Glutamatergic neuron (in vitro differentiated cells): ENCODE results near the gene TRRAP. TPM values are rescaled to one million over a fixed set of nuclear protein-coding genes. Genes with fewer than 3 reads are reported as not detected.
A peak's percentile ranks its signal among the peaks of the same experiment; 100 is the strongest.

Experiments
- DNase-seq: peaks from one replicate; pipeline ENCODE4 v3.0.0; 2022
- H3K27ac Mint-ChIP-seq: one replicate; pipeline ENCODE4 v1.8.0; 2020; ENCODE audit warnings: mild to moderate bottlenecking, mixed read lengths, inconsistent platforms; ENCODE audit not compliant: unreplicated experiment
- H3K27me3 Mint-ChIP-seq: one replicate; pipeline ENCODE4 v1.8.0; 2020; ENCODE audit warnings: mild to moderate bottlenecking, moderate library complexity, mixed read lengths, inconsistent platforms; ENCODE audit not compliant: unreplicated experiment
- H3K36me3 Mint-ChIP-seq: one replicate; pipeline ENCODE4 v1.8.0; 2020; ENCODE audit warnings: mild to moderate bottlenecking, mixed read lengths, inconsistent platforms; ENCODE audit not compliant: unreplicated experiment
- H3K4me1 Mint-ChIP-seq: one replicate; pipeline ENCODE4 v1.8.0; 2020; ENCODE audit warnings: mild to moderate bottlenecking, low read depth, mixed read lengths, inconsistent platforms; ENCODE audit not compliant: unreplicated experiment
- H3K4me3 Mint-ChIP-seq: one replicate; pipeline ENCODE4 v1.8.0; 2020; ENCODE audit warnings: mild to moderate bottlenecking, mixed read lengths, inconsistent platforms; ENCODE audit not compliant: unreplicated experiment
- H3K9me3 Mint-ChIP-seq: one replicate; pipeline ENCODE4 v1.8.0; 2020; ENCODE audit warnings: mild to moderate bottlenecking, moderate library complexity, mixed read lengths, inconsistent platforms; ENCODE audit not compliant: unreplicated experiment
- CTCF ChIP-seq: fragments of 200-600 bp; sonication (generic); IDR thresholded peaks from one replicate; pipeline ENCODE4 v1.5.0; 2021; ENCODE audit not compliant: partially characterized antibody, unreplicated experiment
- total RNA-seq: library from RNA; stranded (reverse); fragmentation: NEBNext Ultra II Directional; extraction: Animal tissue kit (Norgen Biotek cat#: 25700); gene quantifications from one replicate; pipeline ENCODE4 v1.2.1, GENCODE V29; 2021; ENCODE audit not compliant: unreplicated experiment

Gene TRRAP
- total RNA-seq, 1 donor from 2014 or later: 68.7 TPM

GRCh38 chr7:99035723-99036545 is 157.6 kb downstream of the TRRAP start:
- peaks cover 6% of the 10 kb centered on the region for H3K9me3 Mint-ChIP-seq
- no peak overlapping the region for H3K4me3 Mint-ChIP-seq
- no peak for TF ChIP-seq CTCF
- DNase-seq: no peak
- no peak overlapping the region for H3K27ac Mint-ChIP-seq
- H3K36me3 Mint-ChIP-seq: peaks cover 11% of the 10 kb centered on the region
- H3K4me1 Mint-ChIP-seq: peaks cover 4% of the 10 kb centered on the region
- peaks cover 5% of the 10 kb centered on the region for H3K27me3 Mint-ChIP-seq

- Mint-ChIP-seq H3K4me3 (no peak overlapping the region), H3K36me3 (peaks cover 11% of the 10 kb centered on the region), H3K27me3 (peaks cover 5% of the 10 kb centered on the region), H3K27ac (peak overlapping the region; percentile 18), H3K4me1 (peaks cover 4% of the 10 kb centered on the region), H3K9me3 (peaks cover 6% of the 10 kb centered on the region)
- TF ChIP-seq CTCF: peak; percentile 34
- DNase-seq: peak; percentile 55
Observed at GRCh38 chr7:99036546-99037111, 158.3 kb downstream of the TRRAP start.

- H3K4me3 Mint-ChIP-seq: no peak overlapping the region
- peaks cover 7% of the 10 kb centered on the region for H3K9me3 Mint-ChIP-seq
- peak overlapping the region; percentile 60 for H3K27ac Mint-ChIP-seq
- DNase-seq: no peak
- H3K27me3 Mint-ChIP-seq: peaks cover 5% of the 10 kb centered on the region
- peaks cover 4% of the 10 kb centered on the region for H3K4me1 Mint-ChIP-seq
- no peak for TF ChIP-seq CTCF
- peaks cover 11% of the 10 kb centered on the region for H3K36me3 Mint-ChIP-seq
Observed at GRCh38 chr7:99037327-99037940, 159.1 kb downstream of the TRRAP start.

- Mint-ChIP-seq H3K27me3 (peaks cover 5% of the 10 kb centered on the region), H3K27ac (no peak overlapping the region), H3K4me1 (peaks cover 4% of the 10 kb centered on the region), H3K36me3 (peaks cover 11% of the 10 kb centered on the region), H3K9me3 (peaks cover 7% of the 10 kb centered on the region), H3K4me3 (no peak overlapping the region)
- DNase-seq: no peak
- TF ChIP-seq CTCF: no peak
Observed at GRCh38 chr7:99038086-99038855, 159.9 kb downstream of the TRRAP start.
